H9 (cell line): ENCODE data around the gene CLDN22. TPM values are rescaled to one million over a fixed set of nuclear protein-coding genes. Genes with fewer than 3 reads are reported as not detected.

ENCODE experiments used
- DNase-seq: peaks from one replicate; pipeline ENCODE4 v3.0.0-alpha.2; 2017
- H2AFZ ChIP-seq: one replicate; pipeline ENCODE4 v1.6.1; 2013; ENCODE audit warnings: mild to moderate bottlenecking, low read length, control low read depth, moderate library complexity
- H2AK5ac ChIP-seq: 2 replicates; pipeline ENCODE4 v1.6.1; 2013; ENCODE audit warnings: low read length, control low read depth, mixed read lengths; ENCODE audit not compliant: insufficient read length
- H2BK120ac ChIP-seq: one replicate; pipeline ENCODE4 v1.6.1; 2013; ENCODE audit warnings: low read depth, mild to moderate bottlenecking, low read length, control low read depth, inconsistent platforms; ENCODE audit not compliant: poor library complexity, severe bottlenecking
- H2BK12ac ChIP-seq: 2 replicates; pipeline ENCODE4 v1.6.1; 2013; ENCODE audit warnings: low read length, control low read depth, mixed read lengths, low read depth; ENCODE audit not compliant: insufficient read length
- H2BK15ac ChIP-seq: 2 replicates; pipeline ENCODE4 v1.6.1; 2013; ENCODE audit warnings: low read depth, low read length, control low read depth
- H2BK20ac ChIP-seq: one replicate; pipeline ENCODE4 v1.6.1; 2013; ENCODE audit warnings: low read depth, mild to moderate bottlenecking, low read length, control low read depth, inconsistent platforms; ENCODE audit not compliant: poor library complexity, severe bottlenecking
- H2BK5ac ChIP-seq: 2 replicates; pipeline ENCODE4 v1.6.1; 2013; ENCODE audit warnings: low read length, control low read depth, mixed read lengths; ENCODE audit not compliant: insufficient read length
- H3K14ac ChIP-seq: 2 replicates; pipeline ENCODE4 v1.6.1; 2013; ENCODE audit warnings: low read length, control low read depth; ENCODE audit not compliant: insufficient read depth
- H3K18ac ChIP-seq: 2 replicates; pipeline ENCODE4 v1.6.1; 2013; ENCODE audit warnings: low read depth, mild to moderate bottlenecking, mixed read lengths, low read length, control low read depth; ENCODE audit not compliant: insufficient read length
- H3K23ac ChIP-seq: 2 replicates; pipeline ENCODE4 v1.6.1; 2013; ENCODE audit warnings: low read length, control low read depth, mixed read lengths, low read depth; ENCODE audit not compliant: insufficient read length
- H3K23me2 ChIP-seq: 2 replicates; pipeline ENCODE4 v1.6.1; 2013; ENCODE audit warnings: low read depth, mild to moderate bottlenecking, mixed read lengths, low read length, control low read depth; ENCODE audit not compliant: insufficient read length, poor library complexity, severe bottlenecking
- H3K27ac ChIP-seq: 2 replicates; pipeline ENCODE4 v1.5.1; 2013; ENCODE audit warnings: low read length, control low read depth, mixed read lengths, low read depth; ENCODE audit not compliant: insufficient read length
- H3K27me3 ChIP-seq: 2 replicates; pipeline ENCODE4 v1.6.1; 2013; ENCODE audit warnings: low read length, control low read depth, inconsistent platforms; ENCODE audit not compliant: insufficient read depth
- H3K4ac ChIP-seq: 2 replicates; pipeline ENCODE4 v1.6.1; 2013; ENCODE audit warnings: low read depth, mild to moderate bottlenecking, control low read depth, inconsistent platforms, low read length, moderate library complexity
- H3K4me1 ChIP-seq: 2 replicates; pipeline ENCODE4 v1.6.1; 2013; ENCODE audit warnings: low read length, control low read depth, inconsistent platforms; ENCODE audit not compliant: insufficient read depth
- H3K4me2 ChIP-seq: 2 replicates; pipeline ENCODE4 v1.6.1; 2013; ENCODE audit warnings: low read length, control low read depth, mixed read lengths; ENCODE audit not compliant: insufficient read length, insufficient read depth
- H3K56ac ChIP-seq: 2 replicates; pipeline ENCODE4 v1.6.1; 2013; ENCODE audit warnings: low read depth, mild to moderate bottlenecking, mixed read lengths, low read length, control low read depth; ENCODE audit not compliant: insufficient read length
- H3K79me1 ChIP-seq: 2 replicates; pipeline ENCODE4 v1.6.1; 2013; ENCODE audit warnings: low read depth, mild to moderate bottlenecking, moderate library complexity, low read length, control low read depth, inconsistent platforms; ENCODE audit not compliant: insufficient read depth, poor library complexity, severe bottlenecking
- H3K79me2 ChIP-seq: 2 replicates; pipeline ENCODE4 v1.6.1; 2013; ENCODE audit warnings: low read length, control low read depth, inconsistent platforms; ENCODE audit not compliant: insufficient read depth
- H3K9ac ChIP-seq: 2 replicates; pipeline ENCODE4 v1.6.1; 2013; ENCODE audit warnings: low read length, control low read depth, mixed read lengths; ENCODE audit not compliant: insufficient read length; ENCODE audit errors: extremely low read depth
- H3K9me3 ChIP-seq: one replicate; pipeline ENCODE4 v1.6.1; 2013; ENCODE audit warnings: low read depth, low read length, inconsistent platforms; ENCODE audit not compliant: control insufficient read depth
- H3T11ph ChIP-seq: one replicate; pipeline ENCODE4 v1.6.1; 2013; ENCODE audit warnings: mild to moderate bottlenecking, low read length, control low read depth, inconsistent platforms
- H4K20me1 ChIP-seq: one replicate; pipeline ENCODE4 v1.6.1; 2013; ENCODE audit not compliant: control insufficient read depth, insufficient read length, insufficient read depth
- H4K5ac ChIP-seq: 2 replicates; pipeline ENCODE4 v1.6.1; 2013; ENCODE audit warnings: low read depth, mild to moderate bottlenecking, mixed read lengths, low read length, control low read depth; ENCODE audit not compliant: insufficient read length
- H4K8ac ChIP-seq: replicated peaks from 2 replicates; pipeline ENCODE4 v1.6.1; 2013; ENCODE audit warnings: low read length, control low read depth, mixed read lengths, low read depth; ENCODE audit not compliant: insufficient read length
- H4K91ac ChIP-seq: 2 replicates; pipeline ENCODE4 v1.6.1; 2013; ENCODE audit warnings: low read depth, mild to moderate bottlenecking, moderate library complexity, mixed read lengths, low read length, control low read depth; ENCODE audit not compliant: insufficient read length
- H3K27ac Mint-ChIP-seq, 3 experiments: 2 replicates in 2 of 3; 3 replicates in 1 of 3; pipeline ENCODE4 v1.8.0; 2020 to 2021; ENCODE audit warnings: mixed read lengths in 3 of 3, mild to moderate bottlenecking in 1 of 3, moderate library complexity in 1 of 3
- H3K27me3 Mint-ChIP-seq: 2 replicates; pipeline ENCODE4 v1.8.0; 2021; ENCODE audit warnings: low read depth, mild to moderate bottlenecking, moderate library complexity, mixed read lengths
- H3K36me3 Mint-ChIP-seq, 3 experiments: 2 replicates in 2 of 3; 3 replicates in 1 of 3; pipeline ENCODE4 v1.8.0; 2020 to 2021; ENCODE audit warnings: low read depth in 3 of 3, mixed read lengths in 3 of 3; ENCODE audit not compliant: insufficient read depth in 1 of 3
- H3K4me1 Mint-ChIP-seq, 2 experiments: 2 replicates each; pipeline ENCODE4 v1.8.0; 2020; ENCODE audit warnings: mixed read lengths in 2 of 2
- H3K4me3 Mint-ChIP-seq, 2 experiments: 2 replicates in 1 of 2; 3 replicates in 1 of 2; pipeline ENCODE4 v1.8.0; 2020 to 2021; ENCODE audit warnings: mild to moderate bottlenecking in 2 of 2, mixed read lengths in 2 of 2, moderate library complexity in 1 of 2
- H3K9me3 Mint-ChIP-seq, 2 experiments: 2 replicates in 1 of 2; 3 replicates in 1 of 2; pipeline ENCODE4 v1.8.0; 2020; ENCODE audit warnings: mild to moderate bottlenecking in 2 of 2, mixed read lengths in 2 of 2, moderate library complexity in 1 of 2
- CTCF ChIP-seq: fragments of 200-600 bp; sonication (generic); conservative IDR thresholded peaks from 3 replicates; pipeline ENCODE4 v1.8.0; 2021; ENCODE audit warnings: antibody characterized with exemption, mild to moderate bottlenecking
- WGBS: extraction: QIAGEN DNeasy Blood & Tissue Kit; methylation state at CpG from one replicate; pipeline ENCODE4 v1.1.7; 2013; ENCODE audit warnings: missing lambda C conversion rate, low lambda C conversion rate, mixed read lengths; ENCODE audit not compliant: insufficient read length; ENCODE audit errors: extremely low coverage; 5-methylcytosine and 5-hydroxymethylcytosine counted together
- total RNA-seq: library from RNA; stranded (reverse); gene quantifications from 2 replicates; pipeline ENCODE4 v1.2.1, GENCODE V29; 2021

Gene CLDN22
- total RNA-seq, 1 experiment from 2014 or later: not detected

- Histone ChIP-seq H3K18ac (no peak overlapping the region), H3K79me2 (no peaks in the 10 kb centered on the region), H4K5ac (no peak overlapping the region), H3K9me3 (no peaks in the 10 kb centered on the region), H3K9ac (no peak overlapping the region), H4K8ac (no peak overlapping the region), H3K4ac (no peak overlapping the region), H3K79me1 (no peaks in the 10 kb centered on the region), H3K23ac (no peak overlapping the region), H3K27me3 (no peaks in the 10 kb centered on the region), H2AK5ac (no peak overlapping the region), H2BK12ac (no peak overlapping the region), H2BK5ac (no peak overlapping the region), H3K56ac (no peak overlapping the region), H2BK20ac (no peak overlapping the region), H4K91ac (no peak overlapping the region), H2BK15ac (no peak overlapping the region), H3K4me2 (no peak overlapping the region), H3K4me1 (no peaks in the 10 kb centered on the region), H2AFZ (no peak overlapping the region), H3K23me2 (no peaks in the 10 kb centered on the region), H3T11ph (no peak overlapping the region), H2BK120ac (no peak overlapping the region), H4K20me1 (no peaks in the 10 kb centered on the region), H3K14ac (no peak overlapping the region), H3K27ac (no peak overlapping the region)
- no CpG with 5 or more reads among the region's 8 CpGs for WGBS
- no peak for TF ChIP-seq CTCF
- Mint-ChIP-seq H3K27me3 (peaks cover 1% of the 10 kb centered on the region), H3K9me3 (peaks cover 14 to 19% of the 10 kb centered on the region in 2 experiments), H3K4me3 (no peak overlapping the region), H3K4me1 (peaks cover 5 to 9% of the 10 kb centered on the region in 2 experiments; a peak in 2 of 4 replicates), H3K36me3 (peaks cover 0 to 8% (median 6%) of the 10 kb centered on the region in 3 experiments; a peak in 3 of 7 replicates), H3K27ac (no peak overlapping the region; a peak in 1 of 7 replicates)
- no peak for DNase-seq
Measured at GRCh38 chr4:183369073-183369472, 49.0 kb upstream of the CLDN22 start.
